Karpas-422 (cell line): ENCODE data around the gene MYH11. TPM values are rescaled to one million over a fixed set of nuclear protein-coding genes. Genes with fewer than 3 reads are reported as not detected.
"Not testable (repeated sequence)": the region's sequence is repeated elsewhere in the genome, so short reads cannot be mapped to it uniquely, and the experiment has no call there.

ENCODE experiments used
- DNase-seq: peaks from one replicate; pipeline ENCODE4 v3.0.0-alpha.2; 2015
- H2AFZ ChIP-seq: fragments of 200-600 bp; sonication (generic); 2 replicates; pipeline ENCODE4 v1.6.1; 2014; ENCODE audit warnings: antibody characterized with exemption, low read length, mixed read lengths
- H3K27ac ChIP-seq: fragments of 200-600 bp; sonication (generic); 2 replicates; pipeline ENCODE4 v1.5.1; 2014; ENCODE audit warnings: mild to moderate bottlenecking, low read length, moderate library complexity
- H3K27me3 ChIP-seq: fragments of 200-600 bp; sonication (generic); 2 replicates; pipeline ENCODE4 v1.6.1; 2014; ENCODE audit warnings: low read length, mixed read lengths
- H3K36me3 ChIP-seq: fragments of 200-600 bp; sonication (generic); 2 replicates; pipeline ENCODE4 v1.6.1; 2014; ENCODE audit warnings: low read length, mixed read lengths; ENCODE audit not compliant: insufficient read depth
- H3K4me1 ChIP-seq: fragments of 200-600 bp; sonication (generic); 2 replicates; pipeline ENCODE4 v1.6.1; 2014; ENCODE audit warnings: mild to moderate bottlenecking, low read length, mixed read lengths
- H3K4me2 ChIP-seq: fragments of 200-600 bp; sonication (generic); 2 replicates; pipeline ENCODE4 v1.6.1; 2014; ENCODE audit warnings: low read length, low read depth, mild to moderate bottlenecking; ENCODE audit not compliant: poor library complexity, severe bottlenecking
- H3K4me3 ChIP-seq: fragments of 200-600 bp; sonication (generic); 2 replicates; pipeline ENCODE4 v1.5.1; 2014; ENCODE audit warnings: mild to moderate bottlenecking, antibody characterized with exemption, low read length, mixed read lengths
- H3K79me2 ChIP-seq: fragments of 200-600 bp; sonication (generic); 2 replicates; pipeline ENCODE4 v1.6.1; 2014; ENCODE audit warnings: mild to moderate bottlenecking, low read length, mixed read lengths
- H3K9ac ChIP-seq: fragments of 200-600 bp; sonication (generic); 2 replicates; pipeline ENCODE4 v1.6.0; 2014; ENCODE audit warnings: low read length
- H3K9me2 ChIP-seq: fragments of 200-600 bp; sonication (generic), shearing (Covaris generic); replicated peaks from 2 replicates; pipeline ENCODE4 v1.6.0; 2014; ENCODE audit warnings: mild to moderate bottlenecking, low read length, moderate library complexity; ENCODE audit not compliant: insufficient read depth
- H3K9me3 ChIP-seq: fragments of 300-700, 200-600 bp; sonication (generic); 2 replicates; pipeline ENCODE4 v1.6.1; 2014; ENCODE audit warnings: low read length, mixed read lengths
- H4K20me1 ChIP-seq: fragments of 200-600 bp; sonication (generic); 2 replicates; pipeline ENCODE4 v1.6.1; 2014; ENCODE audit warnings: mild to moderate bottlenecking, antibody characterized with exemption, low read length, low read depth; ENCODE audit not compliant: insufficient read depth
- total RNA-seq: library from RNA; depleted of rRNA; stranded (reverse); fragments of >200 nt; shearing (Covaris generic); gene quantifications from 2 replicates; pipeline ENCODE4 v1.2.3, GENCODE V29; 2014; ENCODE audit warnings: low replicate concordance

Gene MYH11
- total RNA-seq, 1 experiment from 2014 or later = not detected

- Histone ChIP-seq H3K27ac (no peak overlapping the region), H3K9ac (no peak overlapping the region), H3K36me3 (peaks cover 15% of the 10 kb centered on the region; the same call in 1 of the 2 replicates), H3K4me2 (no peak overlapping the region), H3K27me3 (no peaks in the 10 kb centered on the region), H3K9me2 (no peaks in the 10 kb centered on the region), H3K9me3 (no peaks in the 10 kb centered on the region), H3K4me3 (no peak overlapping the region), H4K20me1 (no peaks in the 10 kb centered on the region), H3K4me1 (no peaks in the 10 kb centered on the region), H3K79me2 (peaks cover 9% of the 10 kb centered on the region), H2AFZ (no peak overlapping the region)
- no peak for DNase-seq
These were observed 189.6 kb downstream of the MYH11 start for GRCh38 chr16:15667091-15667742.

- Histone ChIP-seq H4K20me1 (no peaks in the 10 kb centered on the region), H3K36me3 (peaks cover 15% of the 10 kb centered on the region; the same call in 1 of the 2 replicates), H3K27me3 (no peaks in the 10 kb centered on the region), H3K79me2 (peaks cover 29% of the 10 kb centered on the region), H3K4me2 (no peak overlapping the region), H3K27ac (no peak overlapping the region), H3K9me2 (no peaks in the 10 kb centered on the region), H3K4me3 (no peak overlapping the region), H3K4me1 (no peaks in the 10 kb centered on the region), H3K9me3 (no peaks in the 10 kb centered on the region), H3K9ac (no peak overlapping the region), H2AFZ (no peak overlapping the region)
- DNase-seq = no peak
These were observed 191.7 kb downstream of the MYH11 start for GRCh38 chr16:15665107-15665506.

- H3K4me1 ChIP-seq = peaks cover 10% of the 10 kb centered on the region
- H2AFZ ChIP-seq = no peak overlapping the region
- no peak overlapping the region for H3K9ac ChIP-seq
- H3K27ac ChIP-seq = no peak overlapping the region
- peaks cover 66% of the 10 kb centered on the region for H3K79me2 ChIP-seq
- no peak for DNase-seq
- no peak overlapping the region for H3K4me2 ChIP-seq
- H3K9me2 ChIP-seq = no peaks in the 10 kb centered on the region
- H3K9me3 ChIP-seq = no peaks in the 10 kb centered on the region
- no peak overlapping the region for H3K4me3 ChIP-seq
- 0 out of 2 replicates have a peak, but pooled peaks cover 4% of the 10 kb centered on the region for H4K20me1 ChIP-seq
- peaks cover 7% of the 10 kb centered on the region; the same call in 1 of the 2 replicates for H3K36me3 ChIP-seq
- no peaks in the 10 kb centered on the region for H3K27me3 ChIP-seq
These were observed 196.6 kb downstream of the MYH11 start for GRCh38 chr16:15660203-15660601.

GRCh38 chr16:15658556-15658955, 198.3 kb downstream of the MYH11 start:
- Histone ChIP-seq H3K4me1 (peaks cover 10% of the 10 kb centered on the region), H3K4me3 (no peak overlapping the region), H3K27ac (no peak overlapping the region), H3K9ac (no peak overlapping the region), H3K9me3 (no peaks in the 10 kb centered on the region), H3K79me2 (peaks cover 82% of the 10 kb centered on the region), H3K36me3 (peaks cover 4% of the 10 kb centered on the region; the same call in 1 of the 2 replicates), H3K4me2 (no peak overlapping the region), H4K20me1 (0 out of 2 replicates have a peak, but pooled peaks cover 4% of the 10 kb centered on the region), H3K27me3 (no peaks in the 10 kb centered on the region), H3K9me2 (no peaks in the 10 kb centered on the region), H2AFZ (no peak overlapping the region)
- DNase-seq = no peak

- Histone ChIP-seq H3K4me3 (no peak overlapping the region), H3K4me2 (no peak overlapping the region), H3K4me1 (peaks cover 10% of the 10 kb centered on the region), H3K27me3 (no peaks in the 10 kb centered on the region), H3K36me3 (peaks cover 7% of the 10 kb centered on the region; the same call in 1 of the 2 replicates), H2AFZ (no peak overlapping the region), H3K9me2 (no peaks in the 10 kb centered on the region), H3K27ac (no peak overlapping the region), H3K79me2 (peaks cover 84% of the 10 kb centered on the region), H4K20me1 (0 out of 2 replicates have a peak, but pooled peaks cover 4% of the 10 kb centered on the region), H3K9ac (no peak overlapping the region), H3K9me3 (no peaks in the 10 kb centered on the region)
- DNase-seq = no peak
These were observed 198.7 kb downstream of the MYH11 start for GRCh38 chr16:15658149-15658548.

- peaks cover 24% of the 10 kb centered on the region for H3K4me1 ChIP-seq
- not testable (repeated sequence) for H3K27me3 ChIP-seq, H2AFZ ChIP-seq, DNase-seq, H3K9ac ChIP-seq, H3K4me3 ChIP-seq, H3K9me2 ChIP-seq, H3K27ac ChIP-seq, H3K9me3 ChIP-seq, H3K4me2 ChIP-seq
- H4K20me1 ChIP-seq = 0 out of 2 replicates have a peak, but pooled peaks cover 10% of the 10 kb centered on the region
- H3K36me3 ChIP-seq = peaks cover 16% of the 10 kb centered on the region; the same call in 1 of the 2 replicates
- peaks cover 89% of the 10 kb centered on the region for H3K79me2 ChIP-seq
These were observed 201.3 kb downstream of the MYH11 start for GRCh38 chr16:15655561-15655960.

- Histone ChIP-seq H3K4me1 (peaks cover 27% of the 10 kb centered on the region), H3K9me2 (no peaks in the 10 kb centered on the region), H3K4me2 (no peak overlapping the region), H3K9ac (no peak overlapping the region), H3K27me3 (no peaks in the 10 kb centered on the region), H3K9me3 (no peaks in the 10 kb centered on the region), H3K36me3 (peaks cover 16% of the 10 kb centered on the region; the same call in 1 of the 2 replicates), H3K79me2 (peaks cover 84% of the 10 kb centered on the region), H2AFZ (no peak overlapping the region), H3K4me3 (no peak overlapping the region), H3K27ac (no peak overlapping the region), H4K20me1 (0 out of 2 replicates have a peak, but pooled peaks cover 10% of the 10 kb centered on the region)
- no peak for DNase-seq
These were observed 202.2 kb downstream of the MYH11 start for GRCh38 chr16:15654591-15654990.

- DNase-seq = no peak
- Histone ChIP-seq H3K4me2 (no peak overlapping the region), H3K9me2 (no peaks in the 10 kb centered on the region), H3K4me1 (peaks cover 20% of the 10 kb centered on the region), H3K36me3 (peaks cover 16% of the 10 kb centered on the region; the same call in 1 of the 2 replicates), H3K9me3 (no peaks in the 10 kb centered on the region), H3K27ac (no peak overlapping the region), H3K4me3 (no peak overlapping the region), H2AFZ (no peak overlapping the region), H3K9ac (no peak overlapping the region), H4K20me1 (0 out of 2 replicates have a peak, but pooled peaks cover 6% of the 10 kb centered on the region), H3K27me3 (no peaks in the 10 kb centered on the region), H3K79me2 (peaks cover 74% of the 10 kb centered on the region)
These were observed 203.6 kb downstream of the MYH11 start for GRCh38 chr16:15653227-15653626.
